Measurements from ENCODE around the gene ARHGDIA. TPM values are rescaled to one million over a fixed set of nuclear protein-coding genes. Genes with fewer than 3 reads are reported as not detected.

ARHGDIA gene
- total RNA-seq, 4 donors from 2014 or later: 115 to 173 (median 164) TPM

- Histone ChIP-seq H3K27me3 (no peaks in the 10 kb centered on the region), H3K4me1 (peaks cover 24 to 30% of the 10 kb centered on the region in 2 donors), H3K9me3 (no peaks in the 10 kb centered on the region), H3K36me3 (peaks cover 24 to 27% of the 10 kb centered on the region in 2 donors), H3K4me3 (replicated peaks in 1 of 3) (no peak overlapping the region), H3K27ac (no peak overlapping the region)
- WGBS, 2 donors: 95 to 97% methylated on average over 30 to 31 of the region's 32 CpGs
- intact Hi-C loops (cut with DNase I): no loop called here
- no peak for DNase-seq
- TF ChIP-seq POLR2A (IDR thresholded peaks at IDR 0.05): no peak
- TF ChIP-seq, protein P1, sequence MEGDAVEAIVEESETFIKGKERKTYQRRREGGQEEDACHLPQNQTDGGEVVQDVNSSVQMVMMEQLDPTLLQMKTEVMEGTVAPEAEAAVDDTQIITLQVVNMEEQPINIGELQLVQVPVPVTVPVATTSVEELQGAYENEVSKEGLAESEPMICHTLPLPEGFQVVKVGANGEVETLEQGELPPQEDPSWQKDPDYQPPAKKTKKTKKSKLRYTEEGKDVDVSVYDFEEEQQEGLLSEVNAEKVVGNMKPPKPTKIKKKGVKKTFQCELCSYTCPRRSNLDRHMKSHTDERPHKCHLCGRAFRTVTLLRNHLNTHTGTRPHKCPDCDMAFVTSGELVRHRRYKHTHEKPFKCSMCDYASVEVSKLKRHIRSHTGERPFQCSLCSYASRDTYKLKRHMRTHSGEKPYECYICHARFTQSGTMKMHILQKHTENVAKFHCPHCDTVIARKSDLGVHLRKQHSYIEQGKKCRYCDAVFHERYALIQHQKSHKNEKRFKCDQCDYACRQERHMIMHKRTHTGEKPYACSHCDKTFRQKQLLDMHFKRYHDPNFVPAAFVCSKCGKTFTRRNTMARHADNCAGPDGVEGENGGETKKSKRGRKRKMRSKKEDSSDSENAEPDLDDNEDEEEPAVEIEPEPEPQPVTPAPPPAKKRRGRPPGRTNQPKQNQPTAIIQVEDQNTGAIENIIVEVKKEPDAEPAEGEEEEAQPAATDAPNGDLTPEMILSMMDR (IDR thresholded peaks at IDR 0.05): no peak
Observed at GRCh38 chr17:81912441-81913309, 41.5 kb upstream of the ARHGDIA start.

DNA sequence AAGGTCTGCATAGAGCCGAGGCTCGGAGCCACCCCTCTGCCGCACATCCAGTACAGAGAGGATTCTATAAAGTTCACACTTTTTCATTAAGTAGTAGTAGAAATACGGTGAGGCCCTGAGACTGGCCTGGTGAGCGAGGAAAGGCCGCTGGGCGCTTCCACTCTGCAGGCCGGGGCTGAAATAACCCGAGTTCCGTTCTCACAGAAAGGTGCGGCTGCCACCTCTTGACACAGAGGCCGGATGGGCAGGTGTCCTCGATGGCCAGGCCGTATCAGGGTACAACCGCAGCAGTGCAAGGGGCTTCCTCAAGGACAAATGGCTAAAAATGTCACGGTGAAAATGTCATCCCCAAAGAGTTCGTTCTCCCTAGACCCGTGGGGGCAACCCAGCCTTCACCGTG lies 40.8 kb upstream of the ARHGDIA start:
- no peak overlapping the region for H3K4me3 ChIP-seq (replicated peaks in 1 of 3)
- peaks cover 19 to 24% of the 10 kb centered on the region in 2 donors for H3K4me1 ChIP-seq
- DNase-seq: no peak
- no peak for TF ChIP-seq POLR2A (IDR thresholded peaks at IDR 0.05)
- TF ChIP-seq, protein P1 (IDR thresholded peaks at IDR 0.05): no peak
- H3K27me3 ChIP-seq: no peaks in the 10 kb centered on the region
- H3K27ac ChIP-seq: peak overlapping the region in 1 of 3 donors; percentile 36
- intact Hi-C loops (cut with DNase I): no loop called here
- H3K9me3 ChIP-seq: no peaks in the 10 kb centered on the region
- peaks cover 24 to 32% of the 10 kb centered on the region in 2 donors for H3K36me3 ChIP-seq
- WGBS, 2 donors: 88 to 89% methylated on average over 19 of the region's 19 CpGs

DNA sequence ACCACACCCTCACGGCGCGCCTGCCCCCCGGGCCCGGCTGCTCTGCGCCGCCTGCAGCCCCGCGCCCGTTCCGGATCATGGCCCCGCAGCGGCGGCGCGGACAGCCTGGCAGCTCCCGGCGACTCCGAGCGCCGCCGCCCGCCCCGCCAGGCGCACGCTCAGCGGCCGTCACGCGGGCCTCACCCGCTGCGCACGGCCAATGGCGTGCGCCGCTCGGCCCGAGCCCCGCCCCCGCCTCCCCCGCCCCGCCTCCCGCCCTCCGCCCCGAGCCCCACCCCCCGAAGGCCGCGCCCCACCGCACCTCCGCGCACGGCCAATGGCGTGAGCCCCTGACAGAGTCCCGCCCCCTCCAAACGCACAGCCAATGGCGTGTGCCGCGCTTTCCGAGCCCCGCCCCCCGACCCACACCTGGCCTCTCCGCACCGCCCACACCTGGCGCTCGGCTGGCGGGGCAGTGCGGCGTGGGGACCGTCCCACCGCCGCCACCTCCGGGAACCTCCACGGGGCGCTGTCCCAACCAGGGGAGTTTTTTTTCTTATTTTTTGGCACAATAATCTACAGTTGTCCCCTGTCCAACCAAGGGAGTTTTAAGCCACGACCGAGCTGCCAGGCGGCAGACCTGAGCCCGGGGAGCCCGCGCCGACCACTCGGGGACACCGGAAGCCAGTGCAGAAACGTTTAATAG lies 40.3 kb upstream of the ARHGDIA start, which contains the start of gene PCYT2:
PCYT2 (minus strand) TSS at position 123 of the 685 bp plus-strand sequence; CDS start at position 79, 44 bp downstream.
- peaks cover 24 to 32% of the 10 kb centered on the region in 2 donors for H3K36me3 ChIP-seq
- peak in 1 of 2 donors; percentile 57 for TF ChIP-seq POLR2A (IDR thresholded peaks at IDR 0.05)
- TF ChIP-seq, protein P1 (IDR thresholded peaks at IDR 0.05): peak in 2 of 6 experiments; percentile 21 to 22
- H3K4me1 ChIP-seq: peaks cover 14 to 19% of the 10 kb centered on the region in 2 donors
- peak within 1 kb of the TSS in 1 of 3 donors; percentile 36 for H3K27ac ChIP-seq
- peak within 1 kb of the TSS; percentile 55 to 69 (median 68) for H3K4me3 ChIP-seq (replicated peaks in 1 of 3)
- intact Hi-C loops (cut with DNase I): no loop called here
- peak; percentile 95 to 97 for DNase-seq
- WGBS, 2 donors: 0 to 11% methylated on average over 1 to 28 of the region's 84 CpGs
- no peaks in the 10 kb centered on the region for H3K9me3 ChIP-seq
- H3K27me3 ChIP-seq: no peaks in the 10 kb centered on the region

DNA sequence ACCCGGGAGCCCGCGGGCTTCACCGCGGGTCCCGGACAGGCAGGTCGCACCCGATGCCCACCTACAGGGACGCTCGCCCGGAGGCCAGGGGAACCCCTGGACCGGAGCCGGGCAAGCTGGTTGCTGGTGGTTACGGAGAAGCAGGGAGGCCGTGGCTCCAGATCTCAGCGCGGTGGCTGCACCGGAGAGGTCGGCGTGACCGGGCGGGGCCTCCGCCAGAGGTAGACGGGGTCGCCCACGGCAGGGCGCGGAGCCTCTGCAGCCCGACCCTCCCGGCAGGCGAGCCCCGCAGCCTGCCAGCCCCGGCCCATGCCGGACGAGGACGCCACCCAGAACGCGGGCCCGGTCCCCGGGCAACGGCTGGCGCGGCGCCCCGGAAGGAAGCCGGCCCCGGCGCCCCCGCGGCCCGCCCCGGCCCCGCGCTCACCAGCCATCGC lies 39.7 kb upstream of the ARHGDIA start:
- peak overlapping the region in 1 of 3 donors; percentile 24 for H3K27ac ChIP-seq
- H3K4me3 ChIP-seq (replicated peaks in 1 of 3): peak overlapping the region; percentile 55 to 69 (median 68)
- TF ChIP-seq, protein P1 (IDR thresholded peaks at IDR 0.05): no peak
- TF ChIP-seq POLR2A (IDR thresholded peaks at IDR 0.05): no peak
- intact Hi-C loops (cut with DNase I): no loop called here
- 0 to 2% methylated on average over 1 to 11 of the region's 55 CpGs for WGBS, 2 donors
- H3K9me3 ChIP-seq: no peaks in the 10 kb centered on the region
- peak in 1 of 2 donors; percentile 35 for DNase-seq
- H3K4me1 ChIP-seq: peaks cover 14 to 19% of the 10 kb centered on the region in 2 donors
- no peaks in the 10 kb centered on the region for H3K27me3 ChIP-seq
- peaks cover 24 to 32% of the 10 kb centered on the region in 2 donors for H3K36me3 ChIP-seq

Data from thyroid gland (tissue), 4 donors.